ENCODE results near the gene EEF1AKMT4. TPM values are rescaled to one million over a fixed set of nuclear protein-coding genes. Genes with fewer than 3 reads are reported as not detected.

Gene EEF1AKMT4
- total and polyA plus RNA-seq, 2 of the 8 experiments (the other 6 are each of a cell fraction or from before 2014, with no cell fraction given), result 9.3 to 30.1 TPM

GRCh38 chr3:184200825-184201224 lies 48.6 kb upstream of the EEF1AKMT4 start:
- CTCF ChIA-PET (ENCODE audit: partially characterized antibody), result interaction anchor here (0.8 to 1.6 kb wide), 2 partner anchors 14 to 26 kb away, joined by 3 to 5 read pairs; no protein-coding TSS in a partner anchor
- TF ChIP-seq, protein P1, sequence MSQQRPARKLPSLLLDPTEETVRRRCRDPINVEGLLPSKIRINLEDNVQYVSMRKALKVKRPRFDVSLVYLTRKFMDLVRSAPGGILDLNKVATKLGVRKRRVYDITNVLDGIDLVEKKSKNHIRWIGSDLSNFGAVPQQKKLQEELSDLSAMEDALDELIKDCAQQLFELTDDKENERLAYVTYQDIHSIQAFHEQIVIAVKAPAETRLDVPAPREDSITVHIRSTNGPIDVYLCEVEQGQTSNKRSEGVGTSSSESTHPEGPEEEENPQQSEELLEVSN (IDR thresholded peaks at IDR 0.05), result no peak
- TF ChIP-seq SRF (IDR thresholded peaks at IDR 0.05; ENCODE audit: low read depth, low read length), result peak; percentile 79; the same call in 1 of the 2 replicates
- no peak for TF ChIP-seq GTF2F1 (IDR thresholded peaks at IDR 0.05; ENCODE audit: borderline replicate concordance, low read depth, low read length)
- no peak for TF ChIP-seq NANOG (IDR thresholded peaks at IDR 0.05; ENCODE audit: insufficient read depth, low read depth, low read length, poor library complexity, severe bottlenecking)

More at GRCh38 chr3:184200825-184201224, 48.6 kb upstream of the EEF1AKMT4 start:
- H3K9ac ChIP-seq (replicated peaks in 1 of 4; ENCODE audit: extremely low read depth in 1 of 4, low read depth in 3 of 4, low read length in 3 of 4), result no peak overlapping the region
- H3K23me2 ChIP-seq (ENCODE audit: low read depth, low read length), result no peaks in the 10 kb centered on the region
- H3K18ac ChIP-seq (ENCODE audit: extremely low read depth, low read length), result no peak overlapping the region
- no peak overlapping the region for H2AK5ac ChIP-seq (ENCODE audit: low read depth, low read length)
- no peak overlapping the region for H3K23ac ChIP-seq (ENCODE audit: insufficient read length)
- no peak overlapping the region for H4K5ac ChIP-seq (ENCODE audit: insufficient read length, low read depth, low read length)
- no peak overlapping the region for H2BK120ac ChIP-seq (replicated peaks; ENCODE audit: low read depth, low read length)
- no peak overlapping the region for H3K27ac ChIP-seq (ENCODE audit: low read depth, low read length)
- no peak overlapping the region for H3K4me2 ChIP-seq (ENCODE audit: insufficient read depth in 1 of 2, low read depth in 2 of 2, low read length in 2 of 2)
- no peaks in the 10 kb centered on the region for H3K27me3 ChIP-seq (replicated peaks in 1 of 4; ENCODE audit: control insufficient read depth in 3 of 4, extremely low read depth in 1 of 4, insufficient read depth in 3 of 4, low read length in 3 of 4)
- H4K8ac ChIP-seq (ENCODE audit: extremely low read depth, insufficient read depth, low read length), result no peak overlapping the region
- POLR2A ChIA-PET (ENCODE audit: partially characterized antibody), result interaction anchor here (0.9 kb wide), 1 partner anchor 19 kb away, joined by 4 read pairs; no protein-coding TSS in a partner anchor
- H3K36me3 ChIP-seq (ENCODE audit: control insufficient read depth in 2 of 4, insufficient read depth in 4 of 4, low read length in 3 of 4), result 0 out of 8 replicates have a peak, but pooled peaks cover 0 to 3% (median 0%) of the 10 kb centered on the region in 4 experiments
- H3K56ac ChIP-seq (replicated peaks; ENCODE audit: insufficient read length, low read depth, low read length), result no peak overlapping the region
- H2BK15ac ChIP-seq (ENCODE audit: low read length), result no peak overlapping the region
- no peaks in the 10 kb centered on the region for H3K9me3 ChIP-seq (ENCODE audit: insufficient read depth in 2 of 2, low read depth in 1 of 2, low read length in 1 of 2)
- peak overlapping the region; percentile 8; the same call in 1 of the 2 replicates for H2AFZ ChIP-seq (ENCODE audit: low read length)
- no peak overlapping the region for H3K4me3 ChIP-seq (ENCODE audit: extremely low read depth in 1 of 4, insufficient read depth in 2 of 4, low read depth in 3 of 4, low read length in 4 of 4)
- DNase-seq (ENCODE audit: low read depth in 1 of 2, low spot score in 2 of 2), result no peak
- H2BK5ac ChIP-seq (ENCODE audit: low read depth, low read length), result no peak overlapping the region
- H4K20me1 ChIP-seq (replicated peaks in 1 of 2; ENCODE audit: control insufficient read depth in 1 of 2, insufficient read depth in 2 of 2, low read length in 2 of 2), result peaks cover 0 to 2% of the 10 kb centered on the region in 2 experiments
- H3K79me1 ChIP-seq (ENCODE audit: low read depth, low read length), result no peaks in the 10 kb centered on the region
- no peaks in the 10 kb centered on the region for H3K79me2 ChIP-seq (ENCODE audit: control insufficient read depth in 1 of 2, insufficient read depth in 2 of 2, low read length in 2 of 2)
- no peak overlapping the region for H4K91ac ChIP-seq (replicated peaks; ENCODE audit: insufficient read length, low read length)
- no peak overlapping the region for H2BK12ac ChIP-seq (ENCODE audit: low read depth, low read length)
- H3K4me1 ChIP-seq (replicated peaks in 1 of 4; ENCODE audit: control insufficient read depth in 3 of 4, insufficient read depth in 4 of 4, low read length in 3 of 4), result no peaks in the 10 kb centered on the region
- no peak for FAIRE-seq
- H3K4ac ChIP-seq (replicated peaks; ENCODE audit: insufficient read length, low read depth, low read length), result no peak overlapping the region
- H2BK20ac ChIP-seq (ENCODE audit: low read length), result no peak overlapping the region
- no peak overlapping the region for H3K14ac ChIP-seq (ENCODE audit: insufficient read length)

All from H1 (cell line).